ENCODE data around the gene DDTL.

The DDTL gene

DNA sequence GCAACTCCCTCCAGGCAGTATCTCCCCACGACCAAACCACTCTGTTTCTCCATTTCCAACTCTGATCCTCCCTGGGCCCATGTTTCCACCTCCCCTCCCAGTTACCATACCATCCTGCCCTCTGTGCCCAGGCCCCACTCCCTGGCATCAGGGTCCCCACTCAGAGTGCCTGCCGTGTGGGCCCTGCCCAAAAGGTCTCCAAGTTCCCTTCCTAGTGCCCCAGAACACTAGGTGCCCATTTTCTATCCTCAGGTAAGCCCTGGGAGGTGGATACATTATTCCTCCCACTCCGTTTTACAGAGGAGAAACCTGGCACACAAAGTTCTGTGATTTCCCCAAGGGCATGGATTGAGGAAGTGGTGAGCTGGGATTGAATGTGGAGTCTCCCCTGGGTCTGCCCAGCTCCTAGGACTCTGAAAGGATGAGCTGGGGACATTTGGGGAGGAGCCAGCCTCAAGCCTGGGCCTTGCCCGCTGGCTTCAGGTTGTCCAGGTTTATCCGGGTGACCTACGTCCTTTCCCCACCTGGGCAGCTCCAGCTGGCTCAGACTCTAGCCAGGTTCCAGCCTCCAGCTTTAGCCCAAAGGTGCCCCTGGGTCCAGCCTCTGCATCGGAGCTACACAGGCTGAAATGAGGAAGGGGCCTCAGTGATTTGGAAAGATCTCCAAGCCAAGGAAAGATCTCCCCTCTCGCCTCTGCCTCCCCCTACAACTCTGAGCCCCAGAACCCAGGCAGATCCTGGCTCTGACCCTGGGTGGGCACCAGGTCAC, 40.7 kb downstream of the DDTL start:
- no peak for DNase-seq

DNA sequence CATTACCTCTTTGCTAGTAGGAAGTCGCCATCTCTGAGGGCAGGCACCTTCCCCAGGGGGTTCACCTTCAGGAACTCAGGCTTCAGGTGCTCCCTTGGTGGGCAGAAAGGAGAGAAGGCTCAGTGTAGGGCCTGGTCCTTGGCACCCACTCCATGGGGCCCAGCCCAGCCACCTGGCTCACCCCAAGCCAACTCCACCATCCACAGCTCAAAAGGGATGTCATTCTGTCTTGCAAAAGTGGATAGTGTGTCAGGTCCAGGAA, 41.3 kb downstream of the DDTL start:
- no peak for DNase-seq

DNA sequence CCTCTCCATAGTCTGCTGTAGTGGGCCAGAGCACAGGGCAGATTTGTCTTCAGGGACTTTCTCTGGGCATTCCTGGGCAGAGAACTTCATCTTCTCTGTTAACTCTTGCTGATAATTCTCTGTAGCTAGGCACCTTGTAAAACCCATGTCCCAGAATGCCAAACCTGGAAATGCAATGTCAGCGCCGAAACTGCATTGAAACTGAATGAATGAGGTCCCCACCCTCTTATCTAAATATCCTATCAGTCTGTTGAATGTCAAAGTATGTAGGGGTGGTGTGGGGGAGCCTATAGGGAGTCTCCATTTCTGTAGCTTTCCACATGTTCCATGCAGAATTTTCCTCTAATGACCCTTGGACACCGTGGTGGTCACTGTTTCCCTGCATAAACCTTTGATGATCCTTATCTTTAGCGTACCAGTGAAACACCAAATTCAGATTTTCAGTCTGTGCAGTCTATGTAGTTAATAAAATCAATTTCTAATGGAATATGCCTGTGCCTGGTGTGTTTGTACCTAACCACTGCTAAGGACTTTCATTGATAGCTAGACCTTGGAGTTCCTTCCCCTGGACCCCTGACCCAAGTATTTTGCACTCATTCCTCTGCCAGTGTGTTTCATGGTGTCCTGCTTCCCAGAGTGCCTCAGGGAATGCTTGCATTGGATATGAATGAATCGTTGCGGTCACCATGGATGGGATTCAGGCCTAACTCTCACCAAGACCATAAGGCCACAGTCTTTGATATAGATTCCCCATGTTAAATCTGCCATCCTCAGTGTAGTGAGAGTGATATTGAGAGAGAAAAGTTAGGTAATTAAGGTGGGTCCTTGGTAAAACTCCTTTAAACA, 41.9 kb downstream of the DDTL start:
- no peak for DNase-seq

DNA sequence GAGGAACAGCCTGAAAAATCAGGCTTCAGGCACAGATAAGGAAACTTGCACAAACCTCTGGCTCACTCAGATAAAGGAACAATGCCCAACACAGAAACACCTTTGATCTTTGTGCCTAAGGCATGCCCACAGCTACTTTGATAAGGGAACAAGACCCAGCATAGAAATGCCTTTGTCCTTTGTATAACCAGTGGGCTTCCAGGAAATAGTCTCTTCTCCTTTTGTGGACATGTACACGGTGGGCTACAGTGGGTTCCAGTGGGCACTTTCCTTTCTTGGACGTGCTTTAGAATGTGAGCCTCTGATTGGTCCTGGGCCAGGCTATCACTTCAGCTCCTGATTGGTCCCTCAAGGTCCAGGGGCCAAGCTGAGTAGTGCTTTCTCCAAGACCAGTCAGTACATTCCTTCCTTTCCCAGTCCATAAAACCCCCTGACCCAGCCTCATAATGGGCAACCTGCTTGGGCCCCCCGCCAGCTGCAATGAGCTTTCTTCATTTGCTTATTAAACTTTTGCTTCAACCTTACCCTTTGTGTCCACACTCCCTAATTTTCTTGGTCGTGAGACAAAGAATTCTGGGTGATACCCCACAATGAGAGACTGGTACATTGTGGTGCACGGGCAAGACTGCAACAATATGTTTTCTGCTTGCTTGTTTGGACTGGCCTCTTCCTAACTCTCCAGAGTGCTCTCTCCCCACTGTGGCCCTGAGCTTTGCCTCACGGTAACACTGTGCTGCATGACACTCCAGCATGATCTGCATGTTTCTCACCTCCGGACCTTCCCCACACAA, 42.7 kb downstream of the DDTL start:
- no peak for DNase-seq

DNA sequence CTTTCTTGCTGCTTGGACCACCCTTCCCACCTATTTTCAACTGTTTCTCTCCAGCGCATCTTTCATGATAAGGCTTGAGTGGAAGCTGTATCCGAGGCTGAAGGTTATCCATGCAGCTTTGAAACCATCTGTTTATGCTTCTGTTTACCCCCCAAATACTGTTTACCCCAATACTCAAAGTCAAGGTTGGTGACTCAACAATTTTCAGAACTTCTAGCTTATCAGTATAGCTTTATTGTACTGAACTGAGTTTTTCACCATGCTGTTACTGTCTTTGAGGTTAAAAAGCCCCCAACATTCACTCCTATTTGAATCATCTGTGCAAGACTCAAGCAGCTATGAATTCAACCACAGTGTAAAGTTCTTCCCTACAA, 43.3 kb downstream of the DDTL start:
- no peak for DNase-seq

DNA sequence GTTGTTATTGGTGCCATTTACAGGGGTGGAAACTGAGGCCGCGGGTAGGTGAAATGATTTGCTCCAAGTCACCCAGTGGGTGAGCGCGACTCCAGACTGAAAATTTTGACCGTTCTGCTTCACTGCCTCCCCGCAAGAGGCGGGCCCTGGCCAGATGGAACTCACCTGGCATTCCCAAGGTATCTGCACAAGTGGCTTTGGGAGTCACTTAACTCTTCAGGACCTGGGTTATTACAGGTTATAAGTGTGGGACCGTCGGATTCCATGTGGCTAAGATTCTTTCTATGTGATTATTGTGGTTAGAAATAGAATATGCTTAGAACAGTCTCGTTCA, 45.0 kb downstream of the DDTL start:
- no peak for DNase-seq

DNA sequence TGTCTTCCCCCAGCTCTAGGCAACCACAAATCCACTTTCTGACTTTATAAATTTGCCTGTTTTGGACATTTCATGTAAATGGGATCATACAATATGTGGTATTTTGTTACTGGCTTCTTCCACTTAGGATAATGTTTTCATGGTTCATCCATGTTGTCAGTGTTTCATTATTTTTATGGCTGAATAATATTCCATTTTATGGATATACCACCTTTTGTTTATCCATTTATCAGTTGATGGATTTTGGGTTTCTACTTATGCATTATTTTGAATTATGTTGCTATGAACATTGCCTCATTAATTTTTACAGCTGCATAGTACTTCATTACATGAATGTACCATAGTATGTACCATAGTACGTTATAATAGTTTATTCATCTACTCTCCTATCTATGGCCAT, 49.5 kb downstream of the DDTL start:
- no peak for DNase-seq

DNA sequence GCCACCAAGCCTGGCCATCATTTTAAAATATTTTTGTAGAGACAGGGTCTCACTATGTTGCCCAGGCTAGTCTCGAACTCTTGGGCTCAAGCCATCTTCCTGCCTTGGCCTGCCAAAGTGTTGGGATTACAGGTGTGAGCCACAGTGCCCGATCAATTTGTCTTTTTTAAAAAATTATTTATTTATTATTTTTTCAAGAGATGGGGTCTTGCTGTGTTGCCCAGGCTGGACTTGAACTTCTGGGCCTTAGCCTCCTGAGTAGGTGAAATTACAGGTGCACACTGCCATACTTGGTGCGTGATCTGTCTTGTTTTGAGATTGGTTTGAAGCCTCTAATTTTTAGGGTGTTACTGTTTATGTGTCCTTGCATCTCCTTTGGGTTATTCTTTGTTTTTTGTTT, 54.6 kb downstream of the DDTL start:
- DNase-seq = no peak
